Colonic mucosa (tissue), 4 donors: ENCODE data around the gene FBXO2. TPM values are rescaled to one million over a fixed set of nuclear protein-coding genes. Genes with fewer than 3 reads are reported as not detected.

Experiments
- DNase-seq: peaks from one replicate; pipeline ENCODE4 v3.0.0-alpha.2; 2020
- H3K27ac ChIP-seq: fragments of 200-600 bp; one replicate; pipeline ENCODE4 v1.8.0; 2021
- H3K27me3 ChIP-seq: fragments of 200-600 bp; one replicate; pipeline ENCODE4 v1.8.0; 2021
- H3K36me3 ChIP-seq: fragments of 200-600 bp; one replicate; pipeline ENCODE4 v1.8.0; 2021
- H3K4me1 ChIP-seq: fragments of 200-600 bp; one replicate; pipeline ENCODE4 v1.8.0; 2021; ENCODE audit warnings: mild to moderate bottlenecking
- H3K4me3 ChIP-seq: fragments of 200-600 bp; one replicate; pipeline ENCODE4 v1.8.0; 2021
- H3K9ac ChIP-seq, 2 donors: one replicate each; pipeline ENCODE4 v1.7.0; 2013; ENCODE audit warnings: control low read depth in 2 of 2, low read depth in 2 of 2, low read length in 2 of 2
- H3K9me3 ChIP-seq: fragments of 200-600 bp; one replicate; pipeline ENCODE4 v1.8.0; 2021
- intact Hi-C: fragments of 100-400 bp; cut with DNase I; formaldehyde crosslinking; loops from one replicate; pipeline ENCODE4 v1.14.1; 2022
- total RNA-seq, 2 donors: library from RNA; stranded (reverse); fragmentation: NEBNext Ultra II Directional in 1 of 2; extraction: Animal tissue kit (Norgen Biotek cat#: 25700) in 1 of 2; gene quantifications; one replicate each; pipeline ENCODE4 v1.2.1, GENCODE V29; 2021
- TF ChIP-seq, protein P1 (sequence below): fragments of 200-600 bp; IDR thresholded peaks from one replicate; pipeline ENCODE4 v1.8.0; 2022; ENCODE audit warnings: antibody characterized with exemption, mild to moderate bottlenecking
- donor health status: healthy.
- donor health status: DM: no; HTN: no; CAD: no.
- donor health status: DM: no; HTN: no; CAD: no.

Gene FBXO2
- total RNA-seq, 2 donors from 2014 or later: 1.2 TPM

DNA sequence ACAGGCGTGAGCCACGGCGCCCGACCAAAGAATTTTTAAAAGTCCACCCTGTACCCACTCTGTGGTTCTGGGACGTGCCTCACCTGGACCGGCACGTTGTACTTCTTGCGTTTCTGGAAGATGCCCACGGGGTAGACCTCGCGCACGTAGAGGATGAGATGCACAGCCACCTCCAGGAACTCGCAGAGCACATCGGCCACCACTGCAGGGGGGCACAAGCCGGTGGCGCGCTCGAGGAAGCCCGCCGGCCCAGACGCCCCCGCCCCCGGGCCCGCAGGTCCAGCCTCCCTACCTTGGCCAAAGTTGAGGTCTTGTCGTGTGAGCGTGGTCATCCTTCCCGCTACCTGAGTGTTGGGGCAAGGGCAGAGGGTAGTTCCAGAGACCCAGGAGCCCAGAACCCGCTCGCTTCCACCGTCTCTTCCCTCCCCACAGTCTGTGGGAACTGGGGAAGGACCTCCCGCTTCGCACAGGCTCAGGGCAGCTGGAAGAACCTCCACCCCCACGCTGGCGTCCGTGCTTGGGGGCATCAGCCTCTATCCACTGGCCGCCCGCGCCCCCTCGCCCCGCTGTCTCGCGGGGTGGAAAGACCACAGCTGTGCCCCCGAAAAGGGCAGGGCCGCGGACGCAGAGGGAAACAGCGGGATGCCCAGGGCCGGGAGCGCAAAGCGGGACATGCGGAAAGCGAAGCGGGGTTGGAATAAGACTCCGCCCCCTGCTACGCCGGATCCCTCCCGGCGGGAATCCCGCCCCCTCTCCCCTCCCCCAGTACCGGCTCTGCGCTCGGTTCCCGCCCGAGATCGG lies 26.2 kb upstream of the FBXO2 start:
- TF ChIP-seq, protein P1, sequence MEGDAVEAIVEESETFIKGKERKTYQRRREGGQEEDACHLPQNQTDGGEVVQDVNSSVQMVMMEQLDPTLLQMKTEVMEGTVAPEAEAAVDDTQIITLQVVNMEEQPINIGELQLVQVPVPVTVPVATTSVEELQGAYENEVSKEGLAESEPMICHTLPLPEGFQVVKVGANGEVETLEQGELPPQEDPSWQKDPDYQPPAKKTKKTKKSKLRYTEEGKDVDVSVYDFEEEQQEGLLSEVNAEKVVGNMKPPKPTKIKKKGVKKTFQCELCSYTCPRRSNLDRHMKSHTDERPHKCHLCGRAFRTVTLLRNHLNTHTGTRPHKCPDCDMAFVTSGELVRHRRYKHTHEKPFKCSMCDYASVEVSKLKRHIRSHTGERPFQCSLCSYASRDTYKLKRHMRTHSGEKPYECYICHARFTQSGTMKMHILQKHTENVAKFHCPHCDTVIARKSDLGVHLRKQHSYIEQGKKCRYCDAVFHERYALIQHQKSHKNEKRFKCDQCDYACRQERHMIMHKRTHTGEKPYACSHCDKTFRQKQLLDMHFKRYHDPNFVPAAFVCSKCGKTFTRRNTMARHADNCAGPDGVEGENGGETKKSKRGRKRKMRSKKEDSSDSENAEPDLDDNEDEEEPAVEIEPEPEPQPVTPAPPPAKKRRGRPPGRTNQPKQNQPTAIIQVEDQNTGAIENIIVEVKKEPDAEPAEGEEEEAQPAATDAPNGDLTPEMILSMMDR: no peak
- H3K4me3 ChIP-seq: peak overlapping the region; percentile 77
- peak overlapping the region; percentile 51 for H3K27ac ChIP-seq
- intact Hi-C loops: no loop called here
- no peaks in the 10 kb centered on the region for H3K9me3 ChIP-seq
- no peak for DNase-seq
- H3K9ac ChIP-seq: peak overlapping the region; percentile 70 to 84
- H3K36me3 ChIP-seq: no peaks in the 10 kb centered on the region
- H3K27me3 ChIP-seq: peaks cover 5% of the 10 kb centered on the region
- H3K4me1 ChIP-seq: no peaks in the 10 kb centered on the region

DNA sequence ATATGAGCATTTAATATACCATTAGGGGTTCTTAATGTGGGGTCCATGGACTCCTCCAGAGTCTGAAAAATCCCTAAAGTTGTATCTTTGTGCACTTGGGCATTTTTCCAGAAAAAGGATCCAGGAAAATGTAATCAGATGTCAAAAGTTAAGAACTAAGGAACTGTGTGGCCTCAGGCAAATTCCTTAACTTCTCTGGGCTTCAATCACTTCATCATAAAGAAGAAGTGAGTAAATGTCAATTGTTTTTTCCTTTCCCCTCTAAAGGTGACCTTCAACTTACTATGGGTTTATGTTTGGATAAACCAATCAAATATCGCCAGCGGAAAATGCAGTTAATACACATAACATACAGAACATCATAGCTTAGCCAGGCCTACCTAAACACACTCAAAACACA lies 24.2 kb upstream of the FBXO2 start:
- Histone ChIP-seq H3K27ac (no peak overlapping the region), H3K36me3 (no peaks in the 10 kb centered on the region), H3K9ac (no peak overlapping the region), H3K4me3 (no peak overlapping the region), H3K4me1 (no peaks in the 10 kb centered on the region), H3K27me3 (peaks cover 5% of the 10 kb centered on the region), H3K9me3 (no peaks in the 10 kb centered on the region)
- intact Hi-C loops: no loop called here
- TF ChIP-seq, protein P1: no peak
- no peak for DNase-seq

DNA sequence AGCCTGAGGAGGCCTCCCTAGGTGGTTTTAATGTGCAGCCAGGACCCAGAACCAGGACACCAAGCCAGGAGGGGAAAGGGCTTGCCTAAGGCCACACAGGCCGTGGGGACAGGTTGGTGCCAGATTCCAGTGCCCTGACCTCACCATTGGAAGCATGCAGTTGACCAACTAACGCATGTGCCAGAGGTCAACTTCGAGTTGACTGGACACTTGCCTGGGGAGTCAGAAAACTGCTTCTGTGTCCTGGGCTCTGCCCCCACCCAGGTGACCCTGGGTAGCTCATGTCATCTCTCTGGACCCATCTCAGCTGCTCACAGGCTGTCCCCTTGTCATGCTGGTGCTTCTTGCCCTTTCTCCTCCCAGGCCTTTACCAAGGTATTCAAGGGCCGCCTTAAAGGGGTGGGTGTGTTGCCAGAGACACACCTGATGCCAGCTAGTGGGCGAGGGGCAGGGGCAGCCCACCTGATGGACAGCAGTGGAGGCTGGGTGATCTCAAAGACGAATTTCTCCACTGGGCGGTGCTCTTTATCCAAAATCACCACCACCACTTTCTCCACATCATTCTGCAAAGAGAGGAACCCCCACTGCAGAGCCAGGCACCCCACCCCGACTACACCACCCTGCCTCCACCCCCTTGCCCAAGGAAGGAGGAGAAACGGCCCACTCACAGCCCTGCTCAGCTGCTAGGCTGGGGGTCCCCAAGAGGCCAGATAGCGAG lies 22.3 kb upstream of the FBXO2 start:
- TF ChIP-seq, protein P1: no peak
- Histone ChIP-seq H3K4me1 (no peaks in the 10 kb centered on the region), H3K27me3 (no peaks in the 10 kb centered on the region), H3K9me3 (no peaks in the 10 kb centered on the region), H3K4me3 (no peak overlapping the region), H3K27ac (no peak overlapping the region), H3K9ac (no peak overlapping the region), H3K36me3 (no peaks in the 10 kb centered on the region)
- intact Hi-C loops: no loop called here
- DNase-seq: no peak

DNA sequence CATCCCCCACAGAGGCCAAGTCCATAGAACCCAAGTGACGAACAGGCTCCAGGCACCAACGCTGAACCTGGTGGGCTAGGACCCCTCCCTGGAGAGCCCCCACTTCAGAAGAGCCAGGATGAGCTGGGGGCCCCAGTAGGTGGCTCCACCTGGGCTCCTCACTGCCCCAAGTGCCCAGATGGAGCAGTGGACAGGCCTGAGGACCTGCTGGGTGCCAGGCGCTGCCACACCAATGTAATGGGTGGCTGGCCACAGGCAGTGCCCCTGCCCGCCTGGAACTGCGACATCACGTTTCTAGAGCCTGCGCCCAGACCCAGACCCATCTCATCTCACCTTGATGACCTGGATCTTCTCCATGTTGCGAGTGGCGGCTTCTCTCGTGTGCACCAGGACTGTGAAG lies 21.1 kb upstream of the FBXO2 start:
- Histone ChIP-seq H3K4me1 (no peaks in the 10 kb centered on the region), H3K9me3 (no peaks in the 10 kb centered on the region), H3K4me3 (no peak overlapping the region), H3K27me3 (no peaks in the 10 kb centered on the region), H3K9ac (no peak overlapping the region), H3K36me3 (no peaks in the 10 kb centered on the region), H3K27ac (no peak overlapping the region)
- intact Hi-C loops: no loop called here
- TF ChIP-seq, protein P1: no peak
- DNase-seq: no peak

DNA sequence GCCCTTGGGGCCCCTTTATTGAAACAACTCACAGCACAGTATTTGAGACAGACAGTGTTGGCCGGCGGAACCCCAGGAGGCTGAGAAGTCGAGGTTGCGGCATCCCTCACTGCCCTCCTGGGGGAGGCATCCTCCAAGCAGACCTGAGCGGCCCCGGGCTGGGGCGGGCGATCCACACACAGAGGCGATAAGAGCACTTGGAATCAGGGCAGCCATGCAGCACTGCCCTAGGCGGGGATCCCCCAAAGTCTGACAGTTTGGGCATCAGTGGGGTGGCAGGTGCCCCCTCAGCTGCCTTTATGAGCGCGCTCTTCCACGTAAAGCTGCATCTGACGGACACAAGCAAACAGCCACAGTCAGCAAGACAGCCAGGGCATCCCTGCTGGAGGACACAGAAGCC lies 20.3 kb upstream of the FBXO2 start:
- Histone ChIP-seq H3K27me3 (no peaks in the 10 kb centered on the region), H3K27ac (no peak overlapping the region), H3K36me3 (no peaks in the 10 kb centered on the region), H3K9me3 (no peaks in the 10 kb centered on the region), H3K4me1 (no peaks in the 10 kb centered on the region), H3K9ac (no peak overlapping the region), H3K4me3 (no peak overlapping the region)
- TF ChIP-seq, protein P1: no peak
- DNase-seq: no peak
- intact Hi-C loops: no loop called here
